ENCODE results near the gene ELP4.
"Not testable (repeated sequence)": the region's sequence is repeated elsewhere in the genome, so short reads cannot be mapped to it uniquely, and the experiment has no call there.

ELP4 gene

DNA sequence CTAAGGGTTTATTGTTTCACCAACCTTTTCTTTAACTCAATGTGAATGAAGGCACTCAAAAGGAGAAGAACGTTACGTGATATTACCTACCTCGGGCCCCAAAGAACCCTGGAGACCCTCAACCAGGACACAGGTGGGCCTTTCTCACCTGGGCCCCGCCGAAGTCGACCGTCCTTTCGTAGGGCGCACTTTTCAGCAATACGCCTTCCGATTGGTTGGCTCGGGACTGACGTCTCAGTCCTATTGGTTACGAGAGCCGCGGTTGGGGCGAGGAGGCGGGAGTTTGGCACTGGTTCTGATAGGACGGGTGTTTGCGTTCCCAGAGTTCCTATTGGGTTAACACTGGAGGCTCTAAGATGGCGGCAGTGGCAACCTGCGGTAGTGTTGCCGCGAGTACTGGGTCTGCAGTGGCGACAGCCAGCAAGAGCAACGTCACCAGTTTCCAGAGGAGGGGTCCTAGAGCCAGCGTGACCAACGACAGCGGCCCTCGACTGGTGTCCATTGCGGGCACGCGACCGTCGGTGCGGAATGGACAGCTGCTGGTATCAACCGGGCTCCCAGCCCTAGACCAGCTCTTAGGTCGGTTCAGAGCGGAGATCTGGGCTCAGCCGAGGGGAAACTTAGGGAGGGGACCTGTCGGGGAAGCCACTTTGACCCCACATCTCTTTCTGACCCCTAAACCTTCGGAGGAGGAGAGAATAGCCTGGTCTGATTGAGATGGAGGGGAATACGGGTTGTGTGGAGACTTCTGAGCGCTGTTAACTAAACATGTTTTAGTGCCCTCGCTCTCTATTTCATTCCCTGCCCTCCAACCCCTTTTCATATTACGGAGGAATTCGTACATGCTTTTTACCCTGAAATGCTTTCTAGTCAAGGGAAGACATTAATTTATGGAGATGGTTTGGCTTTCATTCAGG is at the start of gene ELP4, which contains the start of gene IMMP1L:
Gene ELP4 (plus strand): TSS at position 339 of the 917 bp plus-strand sequence. CDS start 18 bp downstream, at position 357.
Gene IMMP1L (minus strand): TSS at position 194 of the 917 bp plus-strand sequence. CDS start 46,346 bp downstream, outside the sequence.
- peak; percentile 96 for DNase-seq

DNA sequence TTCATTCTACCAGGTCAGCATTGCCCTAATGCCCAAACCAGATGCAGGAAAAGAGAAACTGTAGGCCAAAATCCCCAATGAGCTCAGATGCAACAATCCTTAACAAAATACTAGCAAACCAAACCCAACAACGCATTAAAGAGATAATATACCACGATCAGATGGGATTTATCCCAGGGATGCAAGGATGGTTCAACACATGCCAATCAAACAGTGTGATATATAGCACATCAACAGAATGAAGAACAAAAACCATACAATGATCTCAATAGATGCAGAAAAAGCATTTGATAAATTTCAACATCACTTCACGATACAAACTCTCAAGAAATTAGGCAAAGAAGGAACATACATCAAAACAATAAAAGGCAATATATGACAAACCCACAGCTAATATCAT is 45.1 kb upstream of the ELP4 start:
- DNase-seq: no peak

DNA sequence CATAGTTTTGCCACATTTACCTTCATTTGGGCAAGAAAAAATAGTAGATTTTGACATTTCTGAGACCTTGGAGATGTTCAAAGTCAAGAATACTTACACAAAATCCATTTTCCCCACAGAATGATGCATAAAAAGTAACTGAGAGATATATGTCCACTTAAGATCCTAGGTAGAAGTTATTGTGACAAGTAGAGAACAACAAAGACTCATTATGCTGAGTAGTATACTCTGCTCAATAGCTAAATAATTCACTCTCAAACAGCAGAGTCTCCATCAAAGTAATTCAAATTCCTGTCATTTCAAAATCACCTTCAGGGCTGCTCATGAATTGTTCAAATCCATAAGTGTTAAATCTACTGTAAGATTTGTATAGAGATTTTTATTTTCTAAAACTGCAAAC is 35.5 kb upstream of the ELP4 start:
- no peak for DNase-seq

- no peak for DNase-seq
Observed at GRCh38 chr11:31477528-31478222, 31.9 kb upstream of the ELP4 start.

DNA sequence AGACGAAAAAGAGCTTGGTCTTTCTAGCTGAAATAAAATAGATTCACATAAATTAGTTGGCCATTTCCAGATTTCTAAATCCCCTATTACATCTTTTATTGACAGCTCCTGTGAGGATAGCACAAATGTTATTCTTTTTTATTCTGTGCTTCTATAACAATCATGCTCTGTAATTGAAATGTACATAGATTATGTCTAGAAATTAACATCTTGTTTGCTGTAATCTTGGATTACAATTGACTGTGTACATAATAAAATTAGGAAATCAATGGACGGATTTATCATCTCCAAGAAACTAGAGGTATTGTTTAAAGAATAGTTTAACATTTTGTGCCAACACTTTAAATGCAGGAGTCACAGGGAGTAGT is 31.4 kb upstream of the ELP4 start:
- DNase-seq: no peak

GRCh38 chr11:31479066-31479465 is 30.5 kb upstream of the ELP4 start:
- DNase-seq: no peak

DNA sequence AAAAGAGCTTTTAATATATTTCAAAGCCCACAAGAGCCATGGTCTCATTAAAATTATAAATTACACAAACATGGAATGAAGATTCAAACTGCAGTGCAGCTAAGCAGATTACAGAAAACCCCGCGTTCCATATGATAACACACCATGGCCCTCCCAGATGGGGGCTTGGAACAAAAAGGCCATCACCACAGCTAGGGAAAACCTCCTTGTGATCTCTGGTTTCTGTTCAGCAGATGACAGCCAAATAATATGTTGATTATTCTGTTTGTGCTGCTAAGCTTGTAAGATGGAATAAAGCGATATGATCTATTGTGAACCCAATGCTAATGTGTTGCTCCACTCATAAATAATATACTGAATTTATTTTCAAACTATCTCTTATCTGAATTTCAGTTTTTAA is 28.6 kb upstream of the ELP4 start:
- no peak for DNase-seq

DNA sequence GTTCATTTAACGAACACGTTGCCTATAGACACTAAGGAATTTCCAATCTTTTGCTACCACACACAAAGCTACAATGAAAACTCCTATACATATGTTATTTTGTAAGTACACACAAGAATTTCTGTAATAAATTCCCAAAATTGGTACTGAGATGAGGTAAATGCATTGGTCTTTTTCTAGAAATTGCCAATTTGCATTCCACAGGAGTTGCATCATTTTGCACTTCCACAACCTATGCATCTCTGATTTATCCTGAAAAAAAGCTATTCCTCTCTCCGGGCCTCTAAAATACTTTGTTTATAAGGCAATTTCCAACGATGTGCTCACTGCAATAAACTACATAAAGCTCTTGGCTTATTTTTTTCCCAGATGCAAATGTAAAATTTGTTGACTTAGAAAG is 25.1 kb upstream of the ELP4 start:
- DNase-seq: peak; percentile 56

- DNase-seq: peak; percentile 62
Observed at GRCh38 chr11:31487848-31488247, 21.7 kb upstream of the ELP4 start.

DNA sequence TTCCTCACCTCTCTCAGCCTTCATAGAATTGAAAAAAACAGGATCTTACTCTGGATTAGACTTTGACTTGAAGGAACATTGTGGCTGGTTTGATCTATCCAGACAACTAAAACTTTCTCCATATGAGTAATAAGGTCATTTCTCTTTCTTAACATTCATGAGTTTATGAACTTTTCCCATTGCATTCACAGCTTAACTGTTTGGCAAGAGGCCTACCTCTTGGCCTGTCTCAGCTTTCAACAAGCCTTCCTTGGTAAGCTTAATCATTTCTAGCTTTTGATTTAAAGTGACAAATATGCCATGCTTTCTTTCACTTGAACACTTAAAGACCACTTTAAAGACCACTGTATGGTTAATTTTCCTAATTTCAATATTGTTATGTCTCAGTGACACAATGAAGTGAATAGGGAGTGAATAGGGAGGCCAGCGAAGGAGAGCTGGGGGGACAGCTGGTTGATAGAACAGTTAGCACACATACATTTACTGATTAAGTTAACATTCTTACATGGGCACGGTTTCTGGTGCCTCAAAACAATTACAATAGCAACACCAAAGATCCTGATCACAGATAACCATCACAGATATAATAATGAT is 17.1 kb upstream of the ELP4 start:
- peak; percentile 64 for DNase-seq

- DNase-seq: no peak
Observed at GRCh38 chr11:31493235-31493634, 16.3 kb upstream of the ELP4 start.

DNA sequence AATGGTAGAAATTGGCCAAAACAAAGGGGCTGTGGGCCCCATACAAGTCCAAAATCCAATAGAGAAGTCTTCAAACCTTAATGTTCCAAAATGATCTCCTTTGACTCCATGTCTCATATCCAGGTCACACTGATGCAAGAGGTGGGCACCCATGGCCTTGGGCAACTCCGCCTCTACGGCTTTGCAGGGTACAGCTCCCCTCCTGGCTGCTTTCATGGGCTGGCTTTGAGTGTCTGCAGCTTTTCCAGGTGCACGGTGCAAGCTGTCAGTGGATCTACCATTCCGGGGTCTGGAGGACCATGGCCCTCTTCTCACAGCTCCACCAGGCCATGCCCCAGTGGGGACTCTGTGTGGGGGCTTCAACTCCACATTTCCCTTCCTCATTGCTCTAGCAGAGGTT is 15.8 kb upstream of the ELP4 start:
- not testable (repeated sequence) for DNase-seq

DNA sequence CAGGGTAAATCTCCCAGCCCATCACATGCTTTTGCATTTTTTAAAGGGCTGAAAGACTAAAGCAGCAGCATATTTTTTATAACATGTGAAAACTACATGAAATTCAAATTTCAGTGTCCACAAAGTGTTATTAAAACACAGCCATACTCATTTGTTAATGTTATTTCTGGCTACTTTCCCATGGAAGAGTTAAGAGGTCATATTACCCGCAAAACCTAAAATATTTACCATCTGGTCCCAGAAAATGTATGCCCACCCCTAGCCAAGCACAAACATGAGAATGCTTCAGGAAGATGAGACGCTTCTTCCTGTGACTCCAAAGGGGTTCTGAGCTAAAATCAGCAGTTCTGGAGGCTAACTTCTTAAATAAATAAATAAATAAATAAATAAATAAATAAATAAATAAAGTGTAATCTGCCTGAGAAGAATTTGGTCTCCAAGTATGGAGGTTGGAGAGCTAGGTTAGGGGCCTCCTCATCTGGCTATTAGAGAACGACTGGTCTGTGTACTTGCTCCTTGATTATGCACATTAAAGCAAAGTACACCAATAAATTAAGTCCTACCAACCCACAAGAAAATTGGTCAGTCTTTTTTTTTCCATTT is 9.9 kb upstream of the ELP4 start:
- DNase-seq: peak; percentile 27

- DNase-seq: no peak
Observed at GRCh38 chr11:31500560-31500959, 9.0 kb upstream of the ELP4 start.

- DNase-seq: peak; percentile 0
Observed at GRCh38 chr11:31509051-31509428, 527 bp upstream of the ELP4 start.

DNA sequence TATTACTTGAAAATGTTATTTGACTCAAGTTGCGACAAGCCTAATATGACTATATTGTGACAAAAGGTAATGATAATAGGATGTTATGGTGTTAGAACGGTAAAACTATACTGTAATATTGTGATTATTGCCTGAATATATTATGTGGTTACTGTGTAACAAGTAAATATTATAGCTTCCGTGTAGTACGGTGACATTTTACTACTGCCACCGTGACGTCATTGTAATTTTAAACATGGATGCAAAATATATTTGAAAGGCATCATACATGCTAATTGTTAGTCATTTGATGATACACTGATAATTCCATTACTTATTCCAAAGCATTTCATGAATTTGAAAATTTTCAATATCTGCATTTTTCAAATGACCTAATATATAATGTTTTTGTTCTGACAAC is 2.5 kb downstream of the ELP4 start:
- DNase-seq: no peak

- no peak for DNase-seq
Observed at GRCh38 chr11:31521497-31522150, 12.1 kb downstream of the ELP4 start.

- DNase-seq: no peak
Observed at GRCh38 chr11:31529189-31529588, 19.6 kb downstream of the ELP4 start.

GRCh38 chr11:31529701-31530100 is 20.1 kb downstream of the ELP4 start:
- no peak for DNase-seq

DNA sequence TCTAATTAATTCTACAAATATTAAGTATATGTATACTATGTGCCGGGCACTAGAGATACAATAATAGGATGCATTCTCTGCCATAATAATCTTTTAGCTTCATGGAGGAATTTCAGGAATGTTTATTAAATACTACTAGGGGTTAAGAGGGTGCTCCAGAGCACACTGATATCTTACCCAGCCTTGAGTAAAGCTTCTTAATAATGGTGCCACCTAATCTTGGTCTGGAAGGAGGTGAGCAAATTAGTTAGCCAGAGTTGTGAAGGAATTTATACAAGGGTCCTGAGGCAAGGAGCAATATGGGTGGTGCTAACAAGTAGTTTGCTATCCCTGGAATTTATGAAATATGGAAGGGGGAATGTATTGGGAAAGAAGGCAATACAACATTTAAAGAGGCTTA is 21.7 kb downstream of the ELP4 start:
- DNase-seq: no peak

GRCh38 chr11:31535479-31535878 is 25.9 kb downstream of the ELP4 start:
- DNase-seq: no peak

DNA sequence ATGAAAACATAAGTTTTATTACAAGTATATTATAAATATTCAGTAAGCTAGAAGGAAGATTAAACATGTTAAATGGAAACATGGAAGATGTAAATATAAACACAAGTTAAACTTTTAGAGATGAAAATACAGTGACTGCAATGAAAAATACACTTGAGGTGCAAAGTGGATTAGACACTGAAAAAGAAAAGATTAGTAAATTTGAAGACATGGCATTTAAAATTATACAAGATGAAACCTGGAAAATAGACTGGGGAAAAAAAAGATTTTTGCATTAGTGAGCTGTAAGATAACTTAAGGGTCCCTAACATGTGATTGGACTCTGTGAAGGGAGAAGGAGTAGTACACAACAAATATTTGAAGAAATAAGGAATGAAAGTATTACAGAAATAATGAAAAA is 33.3 kb downstream of the ELP4 start:
- no peak for DNase-seq

- DNase-seq: no peak
Observed at GRCh38 chr11:31555938-31556337, 46.4 kb downstream of the ELP4 start.

Data from fibroblast of upper back skin (primary cell).